ENCODE measurements around the gene STAC2. TPM values are rescaled to one million over a fixed set of nuclear protein-coding genes. Genes with fewer than 3 reads are reported as not detected.

STAC2 gene
- total RNA-seq, 1 experiment from 2014 or later: 0.08 TPM

- DNase-seq (ENCODE audit: low read depth, low spot score) (no peak), ATAC-seq (no peak)
- no peak overlapping the region for H3K4me3 ChIP-seq (ENCODE audit: low read depth in 2 of 2, low read length in 2 of 2)
- no peaks in the 10 kb centered on the region for H3K9me3 ChIP-seq (ENCODE audit: control insufficient read depth, insufficient read depth, low read depth, low read length)
- ChIA-PET CTCF (interaction anchor here (0.6 to 1.5 kb wide), 3 partner anchors 12 to 18 kb away, joined by 3 to 6 read pairs (median 4); no protein-coding TSS in a partner anchor), POLR2A (no interaction called here)
- BruUV-seq (replicated peaks): no TSS peak
- intact Hi-C loops (cut with micrococcal nuclease; ENCODE audit: unreplicated experiment) (no loop called here), in situ Hi-C loops (cut with HindIII; ENCODE audit: low pct_unique_long_range_greater_than_20kb, low sequenced_read_pairs) (no loop called here)
- no peak for TF ChIP-seq SIN3A (IDR thresholded peaks at IDR 0.05; ENCODE audit: borderline replicate concordance, insufficient read depth, low read depth, low read length)
- no peak for TF ChIP-seq TCF7L2 (IDR thresholded peaks at IDR 0.05; ENCODE audit: low read depth, low read length)
- no peak for TF ChIP-seq POLR2AphosphoS5 (IDR thresholded peaks at IDR 0.05; ENCODE audit: low read depth, low read length)
- no peak for TF ChIP-seq CTCF (IDR thresholded peaks at IDR 0.05)
- TF ChIP-seq REST (IDR thresholded peaks at IDR 0.05; ENCODE audit: insufficient read depth in 1 of 2, low read depth in 2 of 2, low read length in 1 of 2): no peak
- no peaks in the 10 kb centered on the region for H3K27me3 ChIP-seq (ENCODE audit: control insufficient read depth, insufficient read depth, low read length)
- H3K27ac ChIP-seq (ENCODE audit: low read length): no peak overlapping the region
- H3K4me1 ChIP-seq (ENCODE audit: control insufficient read depth, insufficient read depth, low read length): 0 out of 2 replicates have a peak, but pooled peaks cover 2% of the 10 kb centered on the region
- no peaks in the 10 kb centered on the region for H3K36me3 ChIP-seq (ENCODE audit: control insufficient read depth, insufficient read depth, low read length)
Measured at GRCh38 chr17:39236450-39236927, 10.7 kb upstream of the STAC2 start.

- Histone ChIP-seq H3K36me3 (ENCODE audit: control insufficient read depth, insufficient read depth, low read length) (no peaks in the 10 kb centered on the region), H3K27me3 (ENCODE audit: control insufficient read depth, insufficient read depth, low read length) (no peaks in the 10 kb centered on the region), H3K27ac (ENCODE audit: low read length) (no peak overlapping the region), H3K4me1 (ENCODE audit: control insufficient read depth, insufficient read depth, low read length) (0 out of 2 replicates have a peak, but pooled peaks cover 2% of the 10 kb centered on the region), H3K4me3 (ENCODE audit: low read depth in 2 of 2, low read length in 2 of 2) (no peak overlapping the region), H3K9me3 (ENCODE audit: control insufficient read depth, insufficient read depth, low read depth, low read length) (no peaks in the 10 kb centered on the region)
- intact Hi-C loops (cut with micrococcal nuclease; ENCODE audit: unreplicated experiment): no loop called here
- POLR2A ChIA-PET: no interaction called here
- in situ Hi-C loops (cut with HindIII; ENCODE audit: low pct_unique_long_range_greater_than_20kb, low sequenced_read_pairs): no loop called here
- DNase-seq (ENCODE audit: low read depth, low spot score) (no peak), ATAC-seq (peak; percentile 78)
- TF ChIP-seq TCF7L2 (IDR thresholded peaks at IDR 0.05; ENCODE audit: low read depth, low read length): no peak
- TF ChIP-seq CTCF (IDR thresholded peaks at IDR 0.05): peak; percentile 76
- CTCF ChIA-PET: interaction anchor here (0.6 to 1.5 kb wide), 6 partner anchors 8 to 18 kb away, joined by 3 to 8 read pairs (median 4); no protein-coding TSS in a partner anchor
- no TSS peak for BruUV-seq (replicated peaks)
Measured at GRCh38 chr17:39235555-39236449, 10.1 kb upstream of the STAC2 start.
